GM06990 (cell line): ENCODE measurements around the gene HECW1.

ENCODE experiments used
- DNase-seq: peaks from one replicate; pipeline ENCODE4 v3.0.0-alpha.2; 2011; ENCODE audit not compliant: insufficient read length; ENCODE audit errors: extremely low read depth
- H3K27me3 ChIP-seq: replicated peaks from 2 replicates; pipeline ENCODE4 v1.6.0; 2011; ENCODE audit warnings: low read length; ENCODE audit not compliant: control insufficient read depth, insufficient read depth
- H3K36me3 ChIP-seq: 2 replicates; pipeline ENCODE4 v1.5.1; 2011; ENCODE audit warnings: low read length; ENCODE audit not compliant: control insufficient read depth, insufficient read depth
- H3K4me3 ChIP-seq: replicated peaks from 2 replicates; pipeline ENCODE4 v1.5.1; 2011; ENCODE audit warnings: low read depth, mild to moderate bottlenecking, control low read depth, low read length
- CTCF ChIP-seq: IDR thresholded peaks from 2 replicates; pipeline ENCODE4 v1.5.1; 2011; ENCODE audit warnings: low read length, control low read depth, mild to moderate bottlenecking, inconsistent platforms; ENCODE audit not compliant: insufficient read depth, poor library complexity, severe bottlenecking

Gene HECW1

DNA sequence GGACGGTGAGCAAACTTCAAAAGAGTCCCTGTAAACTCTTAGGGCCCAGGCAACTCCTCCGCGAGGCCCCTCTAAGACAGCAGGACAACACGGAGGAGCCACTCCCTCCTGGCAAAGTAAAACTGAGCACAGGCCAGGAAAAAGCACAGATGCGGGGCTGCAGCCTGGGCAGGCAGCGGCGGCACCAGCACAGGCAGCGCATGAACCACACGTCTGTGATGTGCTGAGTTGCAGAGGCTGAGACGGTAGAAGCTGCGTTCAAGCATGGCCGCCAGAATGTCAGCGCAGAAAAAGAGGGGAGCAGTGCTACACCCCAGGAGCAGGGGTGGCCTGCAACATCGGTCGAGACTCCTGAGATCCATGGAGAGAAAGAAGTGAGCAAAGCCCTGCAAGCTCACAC is 424.3 kb downstream of the HECW1 start:
- DNase-seq: no peak
- Histone ChIP-seq H3K4me3 (no peak overlapping the region), H3K36me3 (no peaks in the 10 kb centered on the region), H3K27me3 (no peaks in the 10 kb centered on the region; the same call in 1 of the 2 replicates)
- no peak for TF ChIP-seq CTCF

- TF ChIP-seq CTCF: no peak
- no peak overlapping the region for H3K4me3 ChIP-seq
- DNase-seq: no peak
- H3K27me3 ChIP-seq: no peaks in the 10 kb centered on the region; the same call in 1 of the 2 replicates
- H3K36me3 ChIP-seq: no peaks in the 10 kb centered on the region
These were observed 425.4 kb downstream of the HECW1 start for GRCh38 chr7:43537765-43538403.

DNA sequence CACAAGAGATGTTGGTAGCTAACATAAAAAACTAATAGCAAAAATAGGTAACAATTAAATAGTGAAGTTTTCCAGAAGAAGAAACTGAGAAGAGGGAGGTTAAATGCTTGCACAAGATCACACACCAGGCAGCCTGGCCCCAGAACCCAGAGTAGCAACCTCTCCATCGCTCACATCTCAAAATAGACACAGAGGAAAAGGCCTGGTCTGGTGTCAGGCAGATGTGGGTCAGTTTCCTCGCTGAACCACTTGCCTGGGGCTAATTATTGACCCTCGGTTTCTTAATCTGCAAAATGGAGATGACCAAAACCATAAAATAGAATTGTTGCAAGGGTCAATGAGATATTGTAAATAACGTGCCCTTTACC is 425.9 kb downstream of the HECW1 start:
- TF ChIP-seq CTCF: no peak
- DNase-seq: no peak
- Histone ChIP-seq H3K27me3 (no peaks in the 10 kb centered on the region; the same call in 1 of the 2 replicates), H3K36me3 (no peaks in the 10 kb centered on the region), H3K4me3 (no peak overlapping the region)

GRCh38 chr7:43540471-43540870 is 428.0 kb downstream of the HECW1 start:
- Histone ChIP-seq H3K4me3 (no peak overlapping the region), H3K36me3 (no peaks in the 10 kb centered on the region), H3K27me3 (no peaks in the 10 kb centered on the region; the same call in 1 of the 2 replicates)
- no peak for TF ChIP-seq CTCF
- no peak for DNase-seq

DNA sequence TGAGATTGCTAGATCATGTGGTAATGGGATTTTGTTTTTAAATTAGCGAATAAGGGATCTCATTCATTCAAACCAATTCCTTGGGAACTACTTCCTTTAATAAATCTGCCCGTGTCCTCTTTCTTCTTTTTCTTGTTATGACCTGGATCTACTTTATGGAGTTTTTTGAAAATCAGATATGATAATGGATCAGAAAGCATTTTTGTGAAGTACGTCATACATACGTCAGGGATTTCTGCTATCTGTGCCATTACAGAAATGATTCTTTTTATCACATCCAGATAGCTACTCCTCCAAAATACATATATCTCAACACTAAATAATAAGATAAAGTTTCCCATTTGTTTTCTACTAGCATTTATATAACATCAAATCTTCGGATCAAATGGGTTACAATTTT is 430.3 kb downstream of the HECW1 start:
- DNase-seq: no peak
- no peaks in the 10 kb centered on the region; the same call in 1 of the 2 replicates for H3K27me3 ChIP-seq
- no peak overlapping the region for H3K4me3 ChIP-seq
- H3K36me3 ChIP-seq: no peaks in the 10 kb centered on the region
- TF ChIP-seq CTCF: no peak

- Histone ChIP-seq H3K36me3 (no peaks in the 10 kb centered on the region), H3K4me3 (no peak overlapping the region), H3K27me3 (no peaks in the 10 kb centered on the region)
- DNase-seq: no peak
- TF ChIP-seq CTCF: no peak
These were observed 433.8 kb downstream of the HECW1 start for GRCh38 chr7:43546231-43546630.
